ENCODE measurements around the gene MRPL16.
A peak's percentile ranks its signal among the peaks of the same experiment; 100 is the strongest.
"Not testable (repeated sequence)": the region's sequence is repeated elsewhere in the genome, so short reads cannot be mapped to it uniquely, and the experiment has no call there.

Gene MRPL16

DNA sequence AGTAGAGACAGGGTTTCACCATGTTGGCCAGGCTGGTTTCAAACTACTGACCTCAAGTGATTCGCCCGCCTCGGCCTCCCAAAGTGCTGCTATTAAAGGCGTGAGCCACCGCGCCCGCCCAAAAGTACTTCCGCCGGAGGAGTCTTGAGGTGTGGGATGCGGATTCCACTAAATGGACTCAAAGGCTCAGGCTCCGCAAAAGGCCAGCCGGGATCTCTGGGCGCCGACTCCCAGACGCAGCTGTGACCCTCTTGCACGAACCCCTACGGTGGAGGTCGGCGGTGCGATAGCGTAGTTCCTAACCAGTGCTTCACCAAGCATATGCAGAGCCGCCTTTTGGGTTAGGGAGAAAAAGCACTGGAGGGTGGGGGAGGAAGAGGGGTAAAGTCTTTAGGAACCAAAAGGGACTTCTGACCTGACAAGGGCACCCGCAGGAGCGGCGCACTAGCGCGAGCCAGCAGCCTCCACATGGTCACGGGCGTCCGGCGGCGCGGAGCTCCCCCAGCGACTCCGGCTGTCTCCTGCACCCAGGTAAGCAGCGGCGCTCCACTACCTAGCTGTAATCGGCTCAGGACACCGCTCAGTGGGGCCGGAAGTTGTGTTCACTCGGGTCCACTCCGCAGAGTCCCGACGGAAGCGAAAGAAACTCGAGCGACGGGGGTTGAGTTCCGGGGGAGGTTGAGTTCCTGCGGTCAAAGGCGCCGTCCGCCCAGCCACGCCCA is at the start of gene MRPL16:
TSS of gene MRPL16 (minus strand) at position 590 of the 722 bp plus-strand sequence. CDS start at position 470, 120 bp downstream.
- in situ Hi-C loops (cut with HindIII; ENCODE audit: low sequenced_read_pairs), result no loop called here
- no peak for TF ChIP-seq CTCF (IDR thresholded peaks at IDR 0.05; ENCODE audit: low read depth, low read length)

DNA sequence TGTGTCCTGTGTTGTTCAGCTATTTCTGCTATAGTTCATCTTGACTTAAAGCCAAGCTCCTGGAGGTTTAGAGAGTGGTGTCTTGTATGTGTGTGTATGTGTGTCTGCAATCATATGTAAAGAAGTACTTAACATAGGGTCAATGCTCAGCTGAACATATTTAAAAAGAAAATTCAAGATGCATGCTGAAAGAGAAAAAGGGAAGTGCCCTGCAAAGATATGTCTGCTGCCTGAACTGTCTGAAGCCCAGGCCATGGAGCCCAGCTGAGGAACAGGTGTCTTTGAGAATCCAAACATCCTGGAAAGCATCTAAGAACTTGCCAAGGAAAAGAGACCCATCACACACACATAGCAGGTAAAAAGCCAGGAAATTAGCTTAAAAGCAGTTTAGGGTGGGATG is 49.1 kb upstream of the MRPL16 start:
- no peak for TF ChIP-seq CTCF (IDR thresholded peaks at IDR 0.05; ENCODE audit: low read depth, low read length)
- no peak for DNase-seq (ENCODE audit: low read depth, low spot score)
- no peak overlapping the region for H3K4me3 ChIP-seq (ENCODE audit: low read depth, low read length)
- in situ Hi-C loops (cut with HindIII; ENCODE audit: low sequenced_read_pairs), result no loop called here

More for the DNA sequence above, at the start of gene MRPL16:
- H3K4me3 ChIP-seq (ENCODE audit: low read depth, low read length), result peak within 1 kb of the TSS; percentile 100
- DNase-seq (ENCODE audit: low read depth, low spot score), result peak; percentile 88

- TF ChIP-seq CTCF (IDR thresholded peaks at IDR 0.05; ENCODE audit: low read depth, low read length), result no peak
- DNase-seq (ENCODE audit: low read depth, low spot score), result no peak
- no peak overlapping the region for H3K4me3 ChIP-seq (ENCODE audit: low read depth, low read length)
- in situ Hi-C loops (cut with HindIII; ENCODE audit: low sequenced_read_pairs), result no loop called here
These were observed 47.2 kb upstream of the MRPL16 start for GRCh38 chr11:59857439-59858434.

DNA sequence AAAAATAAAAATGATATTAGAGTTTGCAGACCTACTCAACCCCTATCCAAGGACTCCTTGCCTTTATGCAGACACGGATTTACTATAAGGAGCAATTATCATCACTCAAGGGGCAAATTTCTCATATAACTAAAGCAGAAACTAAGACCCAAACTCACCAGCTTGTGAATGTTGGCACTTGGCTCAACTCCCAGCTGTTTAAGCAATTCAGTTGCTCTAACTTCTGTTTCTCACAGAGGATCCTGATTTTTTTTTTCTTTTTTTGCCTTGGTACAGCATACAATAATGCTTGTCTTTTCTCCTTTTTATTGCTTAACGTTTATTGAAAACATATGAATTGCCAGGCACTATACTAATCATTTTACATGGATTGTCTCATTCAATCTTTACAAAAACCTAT is 44.3 kb upstream of the MRPL16 start:
- in situ Hi-C loops (cut with HindIII; ENCODE audit: low sequenced_read_pairs), result no loop called here
- TF ChIP-seq CTCF (IDR thresholded peaks at IDR 0.05; ENCODE audit: low read depth, low read length), result no peak
- no peak overlapping the region for H3K4me3 ChIP-seq (ENCODE audit: low read depth, low read length)
- DNase-seq (ENCODE audit: low read depth, low spot score), result no peak

- H3K4me3 ChIP-seq (ENCODE audit: low read depth, low read length); DNase-seq (ENCODE audit: low read depth, low spot score); in situ Hi-C loops (cut with HindIII; ENCODE audit: low sequenced_read_pairs): not testable (repeated sequence)
These were observed 40.8 kb upstream of the MRPL16 start for GRCh38 chr11:59851416-59851815.

DNA sequence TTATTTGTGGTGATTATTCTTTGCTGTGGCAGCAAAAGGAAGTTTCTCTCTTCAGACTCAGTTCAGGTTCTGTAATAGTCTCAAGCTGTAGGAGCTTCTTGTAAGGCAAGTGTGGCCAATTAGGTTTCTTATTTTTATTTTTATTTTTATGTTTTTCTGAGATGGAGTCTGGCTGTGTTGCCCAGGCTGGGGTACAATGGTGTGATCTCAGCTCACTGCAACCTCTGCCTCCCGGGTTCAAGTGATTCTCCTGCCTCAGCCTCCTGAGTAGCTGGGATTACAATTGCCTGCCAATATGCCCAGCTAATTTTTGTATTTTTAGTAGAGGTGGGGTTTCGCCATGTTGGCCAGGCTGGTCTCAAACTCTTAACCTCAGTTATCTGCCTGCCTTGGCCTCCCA is 39.0 kb upstream of the MRPL16 start:
- in situ Hi-C loops (cut with HindIII; ENCODE audit: low sequenced_read_pairs); H3K4me3 ChIP-seq (ENCODE audit: low read depth, low read length); DNase-seq (ENCODE audit: low read depth, low spot score): not testable (repeated sequence)

DNA sequence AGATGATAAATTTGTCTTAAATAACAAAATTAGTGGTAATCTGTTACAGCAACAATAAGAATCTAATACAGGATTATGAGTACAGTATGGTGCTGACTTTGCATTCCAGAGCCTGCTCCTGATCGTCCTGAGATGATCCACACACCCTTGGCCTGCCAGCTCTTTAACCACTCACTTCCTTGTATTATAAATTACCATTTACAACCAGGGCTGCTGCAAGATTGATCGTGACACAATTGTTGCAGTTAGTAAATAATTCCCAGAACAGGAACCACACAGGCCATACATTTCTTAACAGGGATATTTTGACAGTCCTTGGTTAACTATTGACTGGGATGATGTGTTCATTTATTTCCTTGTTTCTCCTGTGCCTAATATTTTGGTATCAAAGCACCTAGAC is 38.6 kb upstream of the MRPL16 start:
- in situ Hi-C loops (cut with HindIII; ENCODE audit: low sequenced_read_pairs), result no loop called here
- no peak overlapping the region for H3K4me3 ChIP-seq (ENCODE audit: low read depth, low read length)
- no peak for TF ChIP-seq CTCF (IDR thresholded peaks at IDR 0.05; ENCODE audit: low read depth, low read length)
- DNase-seq (ENCODE audit: low read depth, low spot score), result no peak

DNA sequence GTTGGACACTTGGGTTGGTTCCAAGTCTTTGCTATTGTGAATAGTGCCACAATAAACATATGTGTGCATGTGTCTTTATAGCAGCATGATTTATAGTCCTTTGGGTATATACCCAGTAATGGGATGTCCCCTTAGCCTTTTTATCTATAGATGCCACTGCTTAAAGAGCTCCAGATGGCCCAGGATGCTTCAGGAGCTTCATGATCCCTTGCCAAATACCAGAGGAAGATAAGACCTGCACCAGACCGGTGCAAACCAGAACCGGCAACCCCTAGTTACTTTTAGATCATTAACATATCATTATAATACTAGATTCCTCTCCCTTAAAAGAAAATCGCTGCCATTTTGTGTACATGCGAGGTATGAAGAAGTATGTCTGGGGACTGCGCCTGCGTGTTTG is 37.9 kb upstream of the MRPL16 start:
- DNase-seq (ENCODE audit: low read depth, low spot score); H3K4me3 ChIP-seq (ENCODE audit: low read depth, low read length); in situ Hi-C loops (cut with HindIII; ENCODE audit: low sequenced_read_pairs): not testable (repeated sequence)
